HG02973 (cell line): Measurements from ENCODE around the gene TRAPPC6A.

Experiments used
- ATAC-seq: cut with Tn5 transposase; IDR thresholded peaks from one replicate; pipeline ENCODE4 v1.9.1; 2021; ENCODE audit warnings: moderate library complexity; ENCODE audit not compliant: unreplicated experiment

Gene TRAPPC6A

GRCh38 chr19:45163751-45164460 lies 14.1 kb downstream of the TRAPPC6A start:
- peak; percentile 9 for ATAC-seq

DNA sequence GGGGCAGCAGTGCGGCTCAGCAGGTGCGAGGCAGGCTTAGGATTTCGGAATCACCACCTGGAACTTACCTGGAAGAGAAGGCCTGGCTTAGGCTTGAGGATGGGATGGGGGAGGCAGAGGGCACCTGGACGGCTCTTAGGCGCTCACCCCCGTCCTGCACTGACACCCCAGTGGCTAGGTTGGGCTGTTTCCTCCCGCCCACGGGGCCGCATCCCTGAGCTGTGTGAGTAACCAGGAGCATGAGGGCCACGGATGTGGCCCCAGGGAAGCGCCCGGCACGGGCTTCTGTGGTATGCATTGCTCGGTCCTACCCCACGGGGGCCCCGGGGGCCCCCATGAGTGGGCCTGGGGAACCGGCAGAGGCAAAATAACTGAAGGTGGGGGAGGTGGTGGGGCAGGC lies 14.9 kb downstream of the TRAPPC6A start:
- no peak for ATAC-seq

- no peak for ATAC-seq
These were observed 15.4 kb downstream of the TRAPPC6A start for GRCh38 chr19:45162608-45163143.

DNA sequence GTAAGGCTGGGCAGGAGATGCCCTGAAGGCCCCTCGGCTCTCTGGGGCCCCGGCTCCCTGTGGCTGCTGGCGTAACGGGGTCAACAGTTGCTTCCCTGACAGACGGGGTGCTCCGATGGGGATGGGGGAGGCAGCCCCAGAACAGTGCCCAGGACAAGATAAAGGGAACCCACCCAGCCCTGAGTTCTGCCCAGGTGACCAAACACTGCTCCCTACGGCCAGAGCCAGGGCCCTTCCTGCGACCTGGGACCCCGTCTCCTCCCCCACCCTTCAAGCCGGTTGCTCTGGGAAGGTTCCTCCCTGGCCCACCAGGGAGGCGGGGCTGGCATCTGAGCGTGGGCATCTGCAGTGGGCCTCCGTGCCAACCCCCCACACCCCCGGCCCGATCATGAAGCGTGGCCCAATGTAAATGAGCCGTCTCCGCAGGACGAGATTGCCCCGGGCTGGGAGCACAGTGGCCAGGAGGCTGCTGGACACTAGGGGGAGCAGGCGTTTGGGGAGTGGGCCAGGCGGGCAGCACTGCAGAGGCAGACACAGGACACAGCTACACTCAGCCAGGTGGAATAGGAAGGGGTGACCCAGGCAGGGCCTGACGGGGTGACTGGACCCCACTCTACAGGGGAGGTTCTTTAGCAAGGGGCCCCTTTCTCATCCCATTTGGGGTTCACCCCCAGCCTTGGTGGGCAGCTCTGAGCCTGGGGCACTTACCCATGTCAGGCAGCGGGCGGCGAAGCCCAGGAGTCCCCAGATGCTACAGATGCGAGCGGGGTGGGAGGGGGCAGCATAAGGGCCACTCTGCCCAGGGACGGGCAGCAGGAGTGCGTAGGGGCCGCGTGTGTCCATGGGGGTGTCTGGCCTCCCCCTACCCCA lies 16.1 kb downstream of the TRAPPC6A start:
- ATAC-seq = no peak

- ATAC-seq = no peak
These were observed 16.9 kb downstream of the TRAPPC6A start, which contains the start of gene NKPD1 for GRCh38 chr19:45160870-45161737. NKPD1 (minus strand) TSS chr19:45160982; CDS start chr19:45160150, 832 bp downstream.

- no peak for ATAC-seq
These were observed 18.1 kb downstream of the TRAPPC6A start for GRCh38 chr19:45159971-45160324.

GRCh38 chr19:45159210-45159970 lies 18.6 kb downstream of the TRAPPC6A start:
- no peak for ATAC-seq

DNA sequence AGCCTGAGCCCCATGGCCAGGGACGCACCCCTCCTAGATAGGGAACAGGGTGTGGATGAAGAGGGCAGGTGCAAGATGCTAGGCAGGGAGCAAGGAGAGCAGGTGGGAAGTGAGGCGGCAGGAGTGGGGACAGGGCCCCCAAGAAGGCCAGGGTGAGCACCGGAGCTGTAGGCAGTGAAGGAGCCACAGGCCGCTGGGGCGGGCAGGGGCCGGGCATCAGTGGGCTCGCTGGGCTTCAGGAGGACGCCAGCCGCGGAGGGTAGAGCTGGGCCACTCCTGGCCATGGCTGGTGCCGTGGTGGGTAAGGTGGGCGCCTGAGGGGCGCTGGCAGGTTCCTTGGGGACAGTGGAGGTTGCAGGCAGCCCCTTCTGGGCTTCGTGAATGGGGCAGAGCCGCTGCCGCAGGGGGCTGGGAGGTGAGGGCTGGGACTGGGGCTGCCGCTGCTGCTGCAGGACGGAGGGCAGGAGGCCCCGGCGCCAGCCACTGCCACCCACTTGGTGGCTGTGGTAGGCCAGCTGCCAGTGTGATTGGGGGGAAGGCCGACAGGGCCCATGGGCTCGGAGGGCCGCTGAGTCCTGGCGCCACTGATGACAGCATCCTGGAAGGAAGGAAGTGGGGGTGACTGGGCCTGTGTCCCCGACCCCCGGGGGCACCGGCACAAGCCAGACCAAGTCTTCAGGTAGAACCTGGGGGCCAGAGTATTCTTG lies 19.4 kb downstream of the TRAPPC6A start:
- ATAC-seq = no peak

- ATAC-seq = no peak
These were observed 21.3 kb downstream of the TRAPPC6A start for GRCh38 chr19:45156751-45157150.

- no peak for ATAC-seq
These were observed 21.9 kb downstream of the TRAPPC6A start for GRCh38 chr19:45156011-45156630.

- ATAC-seq = no peak
These were observed 23.8 kb downstream of the TRAPPC6A start for GRCh38 chr19:45154064-45154827.

- ATAC-seq = no peak
These were observed 24.5 kb downstream of the TRAPPC6A start for GRCh38 chr19:45153339-45154063.

GRCh38 chr19:45152504-45153338 lies 25.3 kb downstream of the TRAPPC6A start:
- no peak for ATAC-seq

- no peak for ATAC-seq
These were observed 26.1 kb downstream of the TRAPPC6A start for GRCh38 chr19:45151821-45152503.

DNA sequence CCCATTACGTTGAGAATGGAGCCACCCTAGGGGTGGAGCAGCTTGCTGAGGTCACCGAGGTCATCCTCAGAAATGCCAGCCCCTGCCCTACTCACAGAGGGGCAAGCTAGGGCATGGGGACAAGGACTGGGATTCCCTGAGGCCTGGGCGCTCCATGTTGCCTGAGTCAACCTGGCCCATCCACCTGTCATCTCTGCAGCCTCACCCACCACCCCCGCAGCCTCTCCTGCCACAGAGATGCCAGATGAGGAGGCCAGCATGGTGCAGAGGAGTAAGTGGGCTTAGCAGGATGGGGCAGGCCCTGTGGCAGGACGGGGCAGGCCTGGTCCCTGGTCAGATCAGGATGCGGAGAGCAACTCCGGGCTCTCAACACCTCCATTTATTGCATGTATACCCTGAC lies 26.7 kb downstream of the TRAPPC6A start:
- ATAC-seq = no peak

GRCh38 chr19:45150751-45151281 lies 27.2 kb downstream of the TRAPPC6A start:
- ATAC-seq = no peak
